GM20000 (cell line): Measurements from ENCODE around the gene CKMT1B.
"Not testable (repeated sequence)": the region's sequence is repeated elsewhere in the genome, so short reads cannot be mapped to it uniquely, and the experiment has no call there.

Experiments used
- DNase-seq: peaks from one replicate; pipeline ENCODE4 v3.0.0; 2012; ENCODE audit warnings: low spot score
- TF ChIP-seq, protein P1 (sequence below): IDR thresholded peaks from 2 replicates; pipeline ENCODE4 v1.5.1; 2012; ENCODE audit warnings: mild to moderate bottlenecking, control low read depth; ENCODE audit errors: extremely low read depth, missing control alignments

CKMT1B gene

DNA sequence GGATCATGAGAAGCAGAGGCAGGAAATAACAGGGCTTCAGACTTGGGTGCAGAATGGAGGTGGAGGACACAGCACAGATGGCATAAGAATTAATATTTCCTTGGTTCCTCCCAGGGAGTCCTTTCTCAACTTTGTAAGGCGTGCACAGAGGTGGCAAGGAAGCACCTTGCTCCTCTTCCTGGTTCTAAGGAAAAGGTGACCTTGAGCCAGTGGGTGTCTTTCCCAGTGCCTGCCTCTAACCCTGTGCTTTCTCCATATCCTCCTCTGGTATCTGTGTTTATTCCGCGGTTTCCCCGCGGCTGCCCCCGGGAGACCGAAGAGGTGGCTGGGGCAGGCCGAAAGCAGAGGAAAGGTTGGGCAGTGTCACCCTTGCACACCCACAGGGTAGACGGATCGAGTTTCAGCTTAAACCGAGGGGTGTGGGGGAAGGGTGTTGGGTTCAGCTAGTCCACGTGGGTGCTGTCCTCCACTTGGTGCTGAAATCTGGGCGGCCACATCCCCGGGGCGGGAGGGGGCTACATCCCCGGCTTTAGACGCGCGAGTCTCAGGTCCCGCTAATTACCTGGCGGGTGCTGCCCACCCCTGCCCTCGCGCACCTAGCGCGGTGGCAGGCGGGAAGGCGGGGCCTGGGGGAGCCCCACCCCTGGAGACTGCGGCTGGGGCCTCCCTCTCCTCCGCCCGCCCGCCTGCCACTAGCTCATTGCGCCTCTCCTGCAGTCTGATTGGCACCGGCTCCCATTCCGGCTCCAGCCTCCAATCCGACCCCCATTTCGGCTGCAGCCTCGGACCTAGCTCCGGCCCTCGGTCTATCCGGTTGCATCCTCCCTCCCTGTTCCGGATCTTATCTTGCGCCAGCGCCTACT lies at the start of gene CKMT1B:
Gene CKMT1B (plus strand): TSS at position 700 of the 863 bp plus-strand sequence. CDS start 192 bp downstream, outside the sequence.
- not testable (repeated sequence) for DNase-seq

DNA sequence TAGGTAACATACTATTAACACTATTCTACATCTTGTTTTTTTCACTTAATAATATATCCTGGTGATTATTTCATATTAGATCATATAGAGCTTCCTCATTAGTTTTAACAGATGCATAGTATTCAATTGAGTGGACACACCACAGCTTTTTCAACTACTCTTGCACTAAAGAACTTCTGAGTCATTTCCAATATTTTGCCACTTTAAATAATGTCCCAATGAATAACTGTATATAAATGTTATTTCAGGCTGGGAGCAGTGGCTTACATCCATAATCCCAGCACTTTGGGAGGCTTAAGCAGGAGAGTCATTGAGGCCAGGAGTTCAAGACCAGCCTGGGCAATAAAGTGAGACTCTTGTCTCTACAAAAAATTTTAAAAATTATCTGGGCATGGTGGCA lies 49.6 kb upstream of the CKMT1B start:
- no peak for DNase-seq
- TF ChIP-seq, protein P1, sequence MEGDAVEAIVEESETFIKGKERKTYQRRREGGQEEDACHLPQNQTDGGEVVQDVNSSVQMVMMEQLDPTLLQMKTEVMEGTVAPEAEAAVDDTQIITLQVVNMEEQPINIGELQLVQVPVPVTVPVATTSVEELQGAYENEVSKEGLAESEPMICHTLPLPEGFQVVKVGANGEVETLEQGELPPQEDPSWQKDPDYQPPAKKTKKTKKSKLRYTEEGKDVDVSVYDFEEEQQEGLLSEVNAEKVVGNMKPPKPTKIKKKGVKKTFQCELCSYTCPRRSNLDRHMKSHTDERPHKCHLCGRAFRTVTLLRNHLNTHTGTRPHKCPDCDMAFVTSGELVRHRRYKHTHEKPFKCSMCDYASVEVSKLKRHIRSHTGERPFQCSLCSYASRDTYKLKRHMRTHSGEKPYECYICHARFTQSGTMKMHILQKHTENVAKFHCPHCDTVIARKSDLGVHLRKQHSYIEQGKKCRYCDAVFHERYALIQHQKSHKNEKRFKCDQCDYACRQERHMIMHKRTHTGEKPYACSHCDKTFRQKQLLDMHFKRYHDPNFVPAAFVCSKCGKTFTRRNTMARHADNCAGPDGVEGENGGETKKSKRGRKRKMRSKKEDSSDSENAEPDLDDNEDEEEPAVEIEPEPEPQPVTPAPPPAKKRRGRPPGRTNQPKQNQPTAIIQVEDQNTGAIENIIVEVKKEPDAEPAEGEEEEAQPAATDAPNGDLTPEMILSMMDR, result no peak

DNA sequence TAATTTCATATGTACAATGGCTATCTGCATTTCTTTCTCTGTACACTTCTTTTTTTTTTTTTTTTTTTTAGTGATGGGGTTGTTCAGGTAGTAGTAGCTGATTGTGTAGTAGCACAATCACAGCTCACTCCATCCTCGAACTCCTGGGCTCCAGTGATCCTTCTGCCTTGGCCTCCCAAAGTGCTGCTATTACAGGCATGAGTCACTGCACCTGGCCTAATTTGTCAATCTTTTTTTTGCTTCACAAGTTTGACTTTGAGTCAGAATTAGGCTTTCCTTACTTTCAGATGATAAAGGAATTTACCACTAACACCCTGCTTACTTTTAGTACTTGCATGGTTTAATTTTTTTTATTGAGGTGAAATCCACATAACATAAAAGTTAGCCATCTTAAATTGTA lies 48.4 kb upstream of the CKMT1B start:
- TF ChIP-seq, protein P1, result no peak
- no peak for DNase-seq

DNA sequence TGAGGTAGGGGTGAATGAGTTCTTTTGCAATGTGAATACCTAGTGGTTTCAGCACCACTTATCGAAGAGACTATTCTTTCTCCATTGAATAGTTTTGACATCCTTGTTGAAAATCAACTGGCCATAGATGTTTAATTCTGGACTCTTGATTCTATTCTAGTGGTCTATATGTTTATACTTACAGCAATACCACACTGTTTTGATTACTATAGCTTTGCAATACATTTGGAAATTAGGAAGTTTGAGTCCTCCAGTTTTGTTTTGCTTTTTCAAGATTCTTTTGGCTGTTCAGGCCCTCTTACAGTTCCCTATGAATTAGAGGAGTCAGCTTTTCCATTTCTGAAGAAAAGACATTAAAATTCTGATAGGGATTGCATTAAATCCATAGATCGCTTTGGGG lies 46.3 kb upstream of the CKMT1B start:
- DNase-seq, result no peak
- TF ChIP-seq, protein P1, result no peak

DNA sequence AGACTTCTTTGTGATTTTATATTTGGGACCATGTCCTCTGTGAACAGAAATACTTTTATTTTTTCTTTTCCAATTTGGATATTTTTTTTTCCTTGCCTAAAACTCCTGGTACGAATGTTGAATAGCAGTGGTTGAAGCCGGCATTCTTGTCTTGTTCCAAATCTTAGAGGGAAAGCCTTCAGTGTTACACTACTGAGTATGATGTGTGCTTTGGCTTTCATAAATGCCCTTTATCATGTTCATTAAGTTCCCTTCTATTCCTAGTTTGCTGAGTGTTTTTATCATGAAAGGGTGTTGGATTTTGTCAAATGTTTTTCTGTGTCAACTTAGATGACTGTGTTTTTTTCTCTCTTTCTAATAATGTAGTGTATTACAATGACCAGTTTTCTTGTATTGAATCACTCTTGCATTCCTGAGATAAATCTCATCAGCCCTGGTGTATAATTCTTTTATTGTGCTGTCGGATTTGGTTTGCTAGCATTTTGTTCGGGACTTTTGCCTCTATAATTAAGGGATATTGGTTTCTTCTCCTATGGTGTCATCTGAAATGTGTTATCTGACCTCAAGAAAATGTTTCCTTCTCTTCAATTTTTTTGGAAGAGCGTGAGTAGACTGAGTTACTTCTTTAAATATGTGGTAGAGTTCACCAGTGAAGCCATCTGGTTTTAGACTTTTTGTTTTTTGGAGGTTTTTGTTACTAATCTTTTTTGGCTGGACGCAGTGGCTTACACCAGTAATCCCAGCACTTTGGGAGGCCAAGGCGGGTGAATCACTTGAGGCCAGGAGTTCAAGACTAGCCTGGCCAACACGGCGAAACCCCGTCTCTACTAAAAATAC lies 43.1 kb upstream of the CKMT1B start:
- TF ChIP-seq, protein P1, result no peak
- no peak for DNase-seq

DNA sequence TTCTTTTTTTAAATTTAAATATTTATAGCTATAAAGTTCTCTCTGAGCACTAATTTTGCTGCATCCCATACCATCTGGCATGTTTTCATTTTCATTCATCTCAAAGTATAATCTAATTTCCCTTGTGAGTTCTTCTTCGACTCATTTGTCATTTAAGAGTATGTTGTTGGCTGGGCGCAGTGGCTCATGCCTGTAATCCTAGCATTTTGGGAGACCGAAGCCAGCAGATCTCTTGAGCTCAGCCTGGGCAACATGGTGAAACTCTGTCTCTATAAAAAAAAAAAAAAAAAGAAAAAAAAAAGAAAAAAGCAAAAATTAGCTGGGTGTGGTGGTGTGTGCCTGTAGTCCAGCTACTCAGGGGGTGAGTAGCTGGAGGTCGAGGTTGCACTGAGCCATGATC lies 41.6 kb upstream of the CKMT1B start:
- DNase-seq, result no peak

DNA sequence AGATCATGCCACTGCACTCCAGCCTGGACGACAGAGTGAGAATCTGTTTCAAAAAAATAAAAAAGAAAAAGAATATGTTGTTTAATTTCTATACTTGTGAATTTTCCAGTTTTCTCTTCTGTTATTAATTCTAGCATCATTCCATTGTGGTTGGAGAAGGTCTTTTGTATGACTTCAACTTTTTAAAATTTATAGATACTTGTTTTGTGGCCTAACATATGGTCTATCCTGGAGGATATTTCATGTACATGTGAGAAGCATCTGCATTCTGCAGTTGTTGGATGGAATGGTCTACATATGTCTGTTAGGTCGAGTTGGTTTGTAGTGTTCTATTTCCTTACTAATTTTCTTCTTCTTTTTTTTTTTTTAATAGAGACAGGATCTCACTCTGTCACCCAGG lies 40.8 kb upstream of the CKMT1B start:
- TF ChIP-seq, protein P1, result no peak
- no peak for DNase-seq

More for the DNA sequence above, 41.6 kb upstream of the CKMT1B start:
- TF ChIP-seq, protein P1, result no peak

DNA sequence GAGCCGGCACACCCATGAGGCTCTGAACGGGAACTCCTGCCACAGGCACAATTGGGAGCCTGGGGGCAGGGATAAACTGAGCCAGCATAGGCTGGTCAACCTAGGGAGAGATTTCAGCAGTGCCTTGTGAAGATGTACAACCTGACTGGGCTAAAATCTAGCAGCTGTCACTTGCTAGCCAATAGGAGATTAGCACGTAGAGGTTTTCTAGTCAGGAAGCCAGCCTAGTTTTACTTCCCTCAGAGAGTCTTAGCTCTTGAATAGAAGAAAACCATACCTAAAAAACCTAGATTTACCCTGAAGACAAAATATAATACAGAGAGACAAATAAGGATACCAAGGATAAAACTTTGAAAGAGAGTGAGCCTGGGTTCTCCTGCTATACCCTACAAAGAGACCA lies 31.1 kb upstream of the CKMT1B start:
- DNase-seq, result not testable (repeated sequence)

DNA sequence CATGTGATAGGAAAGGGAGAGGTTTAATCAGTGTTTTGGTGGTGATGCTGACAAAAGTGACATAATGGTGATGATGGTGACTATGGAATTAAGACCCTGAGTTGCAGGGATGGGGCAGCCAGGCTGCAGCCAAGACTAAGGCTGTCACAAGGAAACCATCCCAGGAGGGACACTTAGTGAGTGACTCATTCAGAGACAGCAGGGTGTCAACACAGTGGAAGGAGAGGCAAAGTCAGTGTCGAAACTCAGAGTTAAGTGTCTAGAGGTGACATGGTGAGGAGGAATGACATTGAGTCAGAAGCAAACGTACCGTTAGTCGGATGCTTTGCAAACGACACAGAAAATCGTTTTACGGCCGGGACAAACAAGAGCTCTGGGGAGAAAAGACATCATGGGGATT lies 30.0 kb upstream of the CKMT1B start:
- not testable (repeated sequence) for DNase-seq

DNA sequence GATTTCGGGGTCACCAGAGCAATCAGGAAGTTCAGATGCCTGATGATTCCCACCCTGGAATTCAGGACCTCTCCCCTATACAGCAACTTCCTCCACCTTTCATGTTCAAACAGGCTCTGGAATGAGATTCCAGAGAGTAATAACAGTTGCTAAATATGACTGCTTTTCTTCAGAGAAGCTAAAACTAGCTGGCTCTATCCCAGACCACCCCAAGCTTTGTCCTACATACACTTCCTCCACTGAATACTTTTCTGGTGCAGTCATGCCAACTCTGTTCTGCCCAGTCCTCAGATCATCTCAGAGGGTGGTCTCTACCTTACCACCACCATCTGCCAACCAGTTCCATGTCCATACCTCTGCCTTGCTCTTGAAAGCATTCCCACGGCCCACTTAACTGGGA lies 27.2 kb upstream of the CKMT1B start:
- not testable (repeated sequence) for DNase-seq

DNA sequence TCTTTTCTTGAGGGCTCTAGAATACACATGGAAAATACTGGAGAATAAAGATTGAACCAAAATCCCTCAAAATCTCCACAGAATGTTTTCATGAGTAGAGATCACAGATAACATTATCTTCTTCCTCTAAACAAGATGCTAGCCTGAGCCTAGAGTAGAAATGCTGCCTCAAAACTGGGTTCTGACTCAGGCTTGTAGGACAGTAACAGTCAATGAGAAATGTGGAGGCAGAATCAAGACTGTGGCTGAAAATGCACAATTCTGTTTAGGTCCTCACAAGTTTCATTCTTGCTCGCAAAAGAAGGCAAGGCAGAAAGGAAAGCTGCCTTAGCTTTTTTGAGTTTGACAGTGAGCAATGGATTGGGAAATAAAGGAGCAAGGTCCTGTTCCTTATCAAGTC lies 19.2 kb upstream of the CKMT1B start:
- not testable (repeated sequence) for DNase-seq

DNA sequence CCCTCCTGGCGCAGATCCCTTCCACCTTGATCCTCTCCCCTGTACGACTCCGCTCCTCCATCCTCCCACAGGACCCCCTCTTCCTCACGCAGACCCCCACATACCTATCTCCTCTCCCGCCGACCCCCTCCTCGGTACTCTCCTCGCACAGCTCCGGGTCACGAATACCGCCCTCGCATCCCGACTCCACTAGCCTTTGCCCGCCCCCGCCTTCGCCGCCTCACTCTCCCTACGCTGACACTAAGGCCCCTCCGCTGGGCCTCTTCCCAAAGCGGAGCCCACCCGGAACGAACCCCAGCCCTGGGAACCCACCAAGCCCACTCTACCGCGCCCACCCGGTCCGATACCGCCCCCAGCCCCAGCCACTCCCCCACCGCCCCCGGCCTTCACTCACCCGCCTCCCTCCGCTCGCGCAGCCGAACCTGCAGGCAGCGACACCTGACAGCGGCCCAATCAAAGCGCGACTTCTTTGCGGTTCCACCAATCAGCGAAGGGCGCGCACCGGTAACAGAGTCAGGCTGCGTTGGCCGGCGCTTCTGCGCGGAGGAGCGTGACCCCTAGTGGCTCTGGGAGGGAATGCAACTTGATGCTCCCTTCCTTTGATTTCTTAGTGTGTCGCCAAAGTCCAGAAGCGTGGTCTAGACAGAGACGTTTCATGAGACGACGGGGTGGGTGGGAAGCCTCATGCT lies 3.9 kb upstream of the CKMT1B start, which contains the start of gene PPIP5K1:
Gene PPIP5K1 (minus strand): TSS at position 431 of the 689 bp plus-strand sequence. CDS start 5,704 bp downstream, outside the sequence.
- not testable (repeated sequence) for DNase-seq
